H1 (cell line): ENCODE data around the gene CHMP4B.

ENCODE experiments used
- CREB1 ChIP-seq: IDR thresholded peaks from 2 replicates; pipeline ENCODE4 v1.6.1; 2012; ENCODE audit warnings: inconsistent platforms
- RFX5 ChIP-seq: IDR thresholded peaks from 2 replicates; pipeline ENCODE4 v1.6.1; 2011; ENCODE audit warnings: low read depth, low read length, improper control_type of control experiment, borderline replicate concordance
- TF ChIP-seq, protein P1 (sequence below), 3 experiments: IDR thresholded peaks; 1 replicate in 2 of 3; 2 replicates in 1 of 3; pipeline versions ENCODE4 v1.5.1 to v1.6.1; 2011; ENCODE audit warnings: low read length in 3 of 3, mild to moderate bottlenecking in 3 of 3, inconsistent platforms in 2 of 3, low read depth in 1 of 3, moderate library complexity in 1 of 3; ENCODE audit not compliant: insufficient read depth in 1 of 3; ENCODE audit errors: control extremely low read depth in 1 of 3

DNA sequence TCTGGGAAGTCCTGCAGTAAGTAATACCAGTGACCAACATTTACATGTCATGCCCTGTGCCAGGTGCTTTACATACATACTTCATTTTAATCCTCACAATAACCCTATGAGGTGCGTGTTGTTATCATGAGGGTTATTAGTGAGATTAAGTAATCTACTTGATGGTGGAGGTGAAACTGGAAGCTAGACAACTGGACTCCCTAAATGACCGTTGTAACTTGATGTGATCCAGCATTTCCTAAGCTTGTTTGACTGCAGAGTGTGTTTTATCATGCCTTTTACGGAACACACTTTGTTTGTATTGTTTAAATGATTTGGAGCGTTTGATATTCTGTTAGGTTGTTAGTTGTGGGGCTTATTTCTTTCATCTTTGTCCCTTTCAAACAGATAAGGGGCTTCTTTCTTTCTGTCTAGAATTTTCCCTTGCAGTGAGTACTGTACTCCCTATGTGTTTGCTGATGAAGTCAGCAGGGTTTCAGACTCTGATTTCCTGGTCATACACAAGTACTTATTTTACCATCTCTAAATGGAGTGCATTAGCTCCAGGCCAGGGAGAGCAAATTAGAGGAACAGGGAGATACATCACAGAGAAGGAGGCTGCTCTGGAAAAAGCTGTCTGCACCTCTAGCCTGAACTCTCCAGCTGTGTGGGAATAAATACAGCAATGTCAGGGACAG is 29.7 kb downstream of the CHMP4B start:
- TF ChIP-seq, protein P1, sequence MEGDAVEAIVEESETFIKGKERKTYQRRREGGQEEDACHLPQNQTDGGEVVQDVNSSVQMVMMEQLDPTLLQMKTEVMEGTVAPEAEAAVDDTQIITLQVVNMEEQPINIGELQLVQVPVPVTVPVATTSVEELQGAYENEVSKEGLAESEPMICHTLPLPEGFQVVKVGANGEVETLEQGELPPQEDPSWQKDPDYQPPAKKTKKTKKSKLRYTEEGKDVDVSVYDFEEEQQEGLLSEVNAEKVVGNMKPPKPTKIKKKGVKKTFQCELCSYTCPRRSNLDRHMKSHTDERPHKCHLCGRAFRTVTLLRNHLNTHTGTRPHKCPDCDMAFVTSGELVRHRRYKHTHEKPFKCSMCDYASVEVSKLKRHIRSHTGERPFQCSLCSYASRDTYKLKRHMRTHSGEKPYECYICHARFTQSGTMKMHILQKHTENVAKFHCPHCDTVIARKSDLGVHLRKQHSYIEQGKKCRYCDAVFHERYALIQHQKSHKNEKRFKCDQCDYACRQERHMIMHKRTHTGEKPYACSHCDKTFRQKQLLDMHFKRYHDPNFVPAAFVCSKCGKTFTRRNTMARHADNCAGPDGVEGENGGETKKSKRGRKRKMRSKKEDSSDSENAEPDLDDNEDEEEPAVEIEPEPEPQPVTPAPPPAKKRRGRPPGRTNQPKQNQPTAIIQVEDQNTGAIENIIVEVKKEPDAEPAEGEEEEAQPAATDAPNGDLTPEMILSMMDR (IDR thresholded peaks at IDR 0.05; ENCODE audit: control extremely low read depth in 1 of 3, insufficient read depth in 1 of 3, low read depth in 1 of 3, low read length in 3 of 3), result no peak
- TF ChIP-seq RFX5, result no peak
- no peak for TF ChIP-seq CREB1
